UCSD-AML1 (cell line): ENCODE data around the gene SLC9A5.
A peak's percentile ranks its signal among the peaks of the same experiment; 100 is the strongest.

ENCODE experiments used
- DNase-seq: peaks from one replicate; lab custom pipeline; 2025; ENCODE audit not compliant: unreplicated experiment; lab: John Stamatoyannopoulos, UW

Gene SLC9A5

GRCh38 chr16:67215706-67216105 lies 33.1 kb upstream of the SLC9A5 start:
- peak; percentile 34 for DNase-seq

GRCh38 chr16:67216612-67217490 lies 31.9 kb upstream of the SLC9A5 start:
- peak; percentile 78 for DNase-seq

GRCh38 chr16:67223992-67224391 lies 24.8 kb upstream of the SLC9A5 start:
- no peak for DNase-seq

GRCh38 chr16:67226295-67226803 lies 22.4 kb upstream of the SLC9A5 start:
- no peak for DNase-seq

- DNase-seq, result peak; percentile 99
Measured at GRCh38 chr16:67226804-67227566, 21.8 kb upstream of the SLC9A5 start, which contains the start of gene TMEM208. TSS of gene TMEM208 (plus strand) at chr16:67227130. CDS start at chr16:67227219, 89 bp downstream.

- no peak for DNase-seq
Measured at GRCh38 chr16:67227567-67227921, 21.2 kb upstream of the SLC9A5 start.

GRCh38 chr16:67228034-67228785 lies 20.6 kb upstream of the SLC9A5 start:
- no peak for DNase-seq

GRCh38 chr16:67228905-67229304 lies 19.9 kb upstream of the SLC9A5 start:
- DNase-seq, result no peak

- no peak for DNase-seq
Measured at GRCh38 chr16:67229906-67230808, 18.6 kb upstream of the SLC9A5 start.

- no peak for DNase-seq
Measured at GRCh38 chr16:67230809-67231660, 17.7 kb upstream of the SLC9A5 start.

GRCh38 chr16:67233596-67233995 lies 15.2 kb upstream of the SLC9A5 start:
- DNase-seq, result no peak

- DNase-seq, result no peak
Measured at GRCh38 chr16:67234180-67234597, 14.6 kb upstream of the SLC9A5 start.

GRCh38 chr16:67235816-67236562 lies 12.8 kb upstream of the SLC9A5 start:
- no peak for DNase-seq

GRCh38 chr16:67236563-67237395 lies 12.0 kb upstream of the SLC9A5 start:
- peak; percentile 74 for DNase-seq

- DNase-seq, result no peak
Measured at GRCh38 chr16:67237396-67238277, 11.1 kb upstream of the SLC9A5 start.

GRCh38 chr16:67238278-67238575 lies 10.6 kb upstream of the SLC9A5 start:
- no peak for DNase-seq
